GM19395 (cell line): ENCODE data around the gene VARS1.

Source experiments
- ATAC-seq: cut with Tn5 transposase; IDR thresholded peaks from one replicate; pipeline ENCODE4 v1.9.1; 2021; ENCODE audit warnings: mild to moderate bottlenecking, moderate library complexity; ENCODE audit not compliant: unreplicated experiment

The VARS1 gene

DNA sequence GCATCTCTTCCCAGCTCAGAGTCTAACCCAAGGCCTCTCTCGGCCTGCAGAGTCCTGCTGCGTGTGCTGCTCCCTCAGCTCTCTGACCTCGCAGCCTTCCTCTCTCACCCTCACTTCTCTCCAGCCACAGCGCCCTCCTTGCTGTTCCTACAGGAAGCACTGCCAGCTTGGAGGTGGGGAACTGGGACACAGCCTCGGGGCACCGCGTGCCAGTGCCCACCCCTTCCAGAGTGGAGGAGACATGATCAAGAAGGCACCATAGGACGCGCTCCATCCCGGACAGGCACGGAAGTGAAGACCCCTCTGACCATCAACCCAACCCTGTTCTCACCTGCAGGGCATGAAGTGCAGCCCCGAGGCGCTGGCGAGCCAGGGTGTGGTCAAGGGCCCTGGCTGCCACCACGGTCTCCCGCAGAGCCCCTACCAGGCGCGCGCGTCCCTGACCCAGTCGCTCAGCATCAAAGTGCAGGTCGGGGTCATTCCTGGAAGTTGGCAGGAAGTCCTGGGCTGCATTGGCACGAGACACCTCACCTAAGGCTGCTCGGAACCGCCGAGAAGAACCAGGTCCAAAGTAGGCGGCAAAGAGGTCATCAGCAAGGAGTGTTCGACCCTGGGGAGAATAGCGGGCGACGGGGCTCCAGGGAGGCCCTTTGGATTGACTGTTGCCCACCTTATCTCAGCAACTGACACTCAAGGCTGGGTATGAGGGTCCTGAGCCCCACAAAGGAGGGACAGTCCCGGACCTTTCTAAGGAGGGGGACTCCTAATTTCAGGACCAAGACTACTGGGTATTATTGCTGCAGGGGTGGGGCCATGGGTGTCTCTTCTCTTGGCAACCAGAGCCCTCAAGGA is 19.7 kb downstream of the VARS1 start:
- ATAC-seq = no peak

DNA sequence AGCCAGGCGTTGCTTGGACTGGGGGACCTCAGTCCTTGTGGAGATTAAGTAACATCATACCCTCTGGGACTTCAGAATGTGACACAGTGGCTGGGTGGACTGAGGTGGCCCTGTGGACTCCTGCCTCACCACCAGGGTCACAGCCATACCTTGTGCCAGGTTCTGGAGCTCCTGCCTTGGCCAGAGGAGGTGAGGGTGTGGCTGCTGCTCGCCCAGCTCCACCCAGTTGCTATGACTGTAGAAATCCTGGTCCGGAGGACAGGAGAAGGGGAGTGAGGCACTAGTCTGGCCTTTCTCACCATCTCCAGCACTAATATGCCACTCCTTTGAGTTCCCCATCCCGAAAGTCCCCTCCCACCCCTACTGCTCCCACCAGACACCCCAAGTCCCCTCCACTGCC is 20.4 kb downstream of the VARS1 start:
- ATAC-seq = no peak

DNA sequence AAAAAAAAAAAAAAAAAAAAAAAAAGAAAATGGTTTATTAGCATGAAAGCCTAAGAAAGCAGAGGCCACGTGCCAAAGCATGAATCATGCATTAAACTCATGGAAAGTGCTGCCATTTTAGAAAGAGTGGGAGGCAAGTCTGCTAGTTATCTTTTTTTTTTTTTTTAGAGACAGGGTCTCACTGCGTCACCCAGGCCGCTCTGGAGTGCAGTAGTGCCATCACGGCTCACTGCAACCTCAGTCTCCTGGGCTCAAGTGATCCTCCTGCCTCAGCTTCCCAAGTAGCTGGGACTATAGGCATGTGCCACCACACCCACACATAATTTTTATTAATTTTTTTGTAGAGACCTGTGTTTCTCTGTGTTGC is 23.6 kb downstream of the VARS1 start:
- no peak for ATAC-seq

DNA sequence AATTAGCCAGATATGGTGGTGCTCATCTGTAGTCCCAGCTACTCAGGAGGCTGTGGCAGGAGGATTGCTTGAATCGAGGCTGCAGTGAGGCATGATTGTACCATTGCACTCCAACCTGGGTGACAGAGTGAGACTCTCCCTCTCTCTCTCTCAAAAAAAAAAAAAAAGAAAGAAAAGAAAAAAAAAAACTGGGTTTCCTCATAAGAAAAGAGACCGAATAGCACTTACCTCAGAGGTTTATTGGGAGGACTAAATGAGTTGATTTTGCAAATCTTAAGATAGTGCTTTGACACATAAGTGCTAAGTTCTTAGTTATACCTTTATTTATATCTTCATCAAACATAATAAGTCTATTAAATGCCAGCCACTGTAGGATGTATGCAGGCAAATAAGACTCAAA is 24.7 kb downstream of the VARS1 start:
- no peak for ATAC-seq

DNA sequence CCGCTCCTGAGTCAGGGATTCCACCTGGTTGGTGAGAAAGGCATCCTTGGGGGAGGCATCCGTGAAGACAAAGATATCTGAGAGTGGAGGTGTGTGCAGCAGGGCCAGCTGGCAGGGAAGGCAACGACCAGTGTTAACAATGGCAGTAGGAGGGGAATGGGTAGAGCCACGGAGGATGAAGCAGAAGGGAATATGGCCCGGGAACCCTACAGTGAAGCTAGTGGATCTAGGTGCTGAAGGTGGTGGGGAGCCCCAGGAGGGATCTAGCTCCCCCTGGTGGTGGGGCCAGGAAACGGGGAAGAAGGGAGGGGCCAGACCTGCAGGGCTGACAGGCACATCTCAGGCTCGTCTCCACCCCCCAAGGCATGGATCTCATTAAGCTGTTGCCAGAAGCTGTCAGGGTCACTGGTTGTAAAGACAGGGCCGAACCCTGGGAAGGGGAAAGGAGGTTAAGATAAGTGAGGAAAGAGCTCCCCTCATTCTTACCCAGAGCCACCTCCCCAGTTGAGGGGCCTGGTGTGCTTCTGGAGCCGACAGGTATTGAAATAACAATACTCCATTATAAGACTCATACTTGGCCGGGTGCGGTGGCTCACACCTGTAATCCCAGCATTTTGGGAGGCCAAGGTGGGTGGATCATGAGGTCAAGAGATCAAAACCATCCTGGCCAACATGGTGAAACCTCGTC is 25.7 kb downstream of the VARS1 start:
- ATAC-seq = no peak

DNA sequence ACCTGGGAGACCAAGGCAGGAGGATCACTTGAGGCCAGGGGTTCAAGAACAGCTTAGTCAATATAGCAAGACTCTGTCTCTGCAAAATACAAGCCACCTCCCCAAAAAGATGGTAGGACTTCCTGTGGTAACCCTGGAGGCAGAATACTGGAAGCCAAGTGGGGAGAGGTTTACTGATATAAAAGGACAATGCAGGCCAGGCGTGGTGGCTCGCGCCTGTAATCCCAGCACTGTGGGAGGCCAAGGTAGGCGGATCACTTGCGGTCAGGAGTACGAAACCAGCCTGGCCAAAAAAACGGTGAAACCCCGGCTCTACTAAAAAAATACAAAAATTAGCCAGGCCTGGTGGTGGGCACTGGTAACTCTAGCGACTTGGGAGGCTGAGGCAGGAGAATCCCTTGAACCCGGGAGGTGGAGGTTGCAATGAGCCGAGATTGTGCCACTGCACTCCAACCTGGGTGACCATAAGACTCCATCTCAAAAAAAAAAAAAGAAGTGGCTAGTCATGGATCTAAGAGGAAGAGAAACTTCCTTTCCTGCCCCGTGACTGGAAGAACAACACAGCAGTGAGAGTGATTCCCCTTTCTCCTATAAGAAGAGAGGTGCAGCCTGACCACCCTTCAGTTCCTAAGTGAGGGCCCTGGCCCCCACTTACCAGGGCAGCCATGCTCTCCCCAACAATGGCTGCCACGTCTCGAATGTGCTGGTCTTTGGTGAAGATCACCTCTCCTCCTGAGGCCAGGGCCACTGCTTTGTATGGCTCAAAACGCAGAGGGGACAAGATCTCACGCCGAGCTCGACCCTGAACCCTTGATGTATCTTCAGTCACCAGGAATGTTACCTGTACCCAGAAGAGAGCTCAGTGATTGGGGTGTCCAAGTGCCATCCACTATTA is 26.9 kb downstream of the VARS1 start:
- ATAC-seq = no peak

DNA sequence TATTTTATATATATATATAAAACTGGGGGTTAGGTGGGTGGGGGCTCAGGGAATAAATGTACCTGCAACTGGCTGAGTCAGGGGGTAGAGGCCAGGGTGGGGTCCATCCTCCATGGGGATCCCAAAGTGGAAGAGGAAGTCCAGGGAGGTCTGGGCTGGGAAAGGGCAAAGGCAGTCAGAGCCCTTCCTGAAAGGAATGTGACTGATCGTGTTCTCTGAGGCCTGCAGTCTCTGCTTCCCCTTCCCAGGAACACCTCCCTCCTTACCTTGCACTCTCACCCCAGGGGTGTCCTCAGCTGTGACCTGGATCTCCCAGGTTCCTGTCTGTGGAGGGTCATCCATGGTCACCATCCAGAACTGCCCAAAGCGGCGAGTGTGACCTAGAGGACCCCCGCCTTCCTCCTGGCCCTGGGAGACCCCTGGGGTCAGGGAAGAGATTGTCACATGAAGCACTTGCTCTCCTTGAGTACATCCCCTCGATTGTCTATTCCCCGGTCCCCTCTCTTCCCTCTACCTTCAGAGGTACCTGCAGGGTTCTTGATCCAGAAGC is 28.4 kb downstream of the VARS1 start:
- no peak for ATAC-seq

DNA sequence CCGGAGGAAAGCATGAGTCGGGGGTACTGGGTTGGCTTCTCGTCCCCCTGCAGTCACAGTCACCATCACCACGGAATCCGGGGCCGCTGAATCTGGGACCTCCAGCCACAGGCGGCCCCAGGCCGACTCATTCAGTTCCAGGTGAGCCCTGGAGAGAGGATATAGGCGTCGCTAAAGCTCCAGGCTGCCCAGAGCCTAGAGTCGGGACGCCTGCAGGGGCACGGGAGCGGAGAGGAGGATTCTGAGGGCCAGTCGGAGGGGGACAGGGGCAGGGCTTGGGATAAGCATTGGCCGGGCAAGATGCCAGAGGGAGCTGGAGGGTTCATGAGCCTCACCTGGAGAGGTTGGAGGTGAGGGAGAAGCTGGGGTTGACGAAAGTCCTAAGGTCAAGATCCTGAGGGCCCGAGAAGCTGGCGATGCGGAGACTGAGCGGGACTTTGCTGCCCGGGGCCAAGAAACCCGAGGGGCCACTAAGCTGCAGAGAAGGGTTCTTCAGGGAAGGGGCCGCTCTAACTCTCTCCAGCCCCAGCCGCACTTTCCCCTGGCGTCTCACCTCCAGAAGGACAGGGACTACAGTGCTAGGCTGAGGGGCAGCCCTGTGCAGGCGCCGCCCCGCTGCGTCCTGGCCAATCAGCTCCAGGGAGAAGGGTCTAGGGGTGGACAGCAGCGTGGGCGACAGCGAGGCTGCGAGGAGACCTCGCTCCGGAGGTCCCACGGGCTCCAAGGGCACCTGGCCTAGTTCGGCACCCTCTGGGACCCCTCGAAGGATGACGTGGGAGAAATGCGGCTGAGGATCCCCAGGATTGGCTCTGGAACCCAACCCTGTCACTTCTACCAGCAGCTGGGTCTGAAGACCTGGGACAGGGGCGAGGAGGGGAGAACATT is 29.4 kb downstream of the VARS1 start:
- no peak for ATAC-seq

DNA sequence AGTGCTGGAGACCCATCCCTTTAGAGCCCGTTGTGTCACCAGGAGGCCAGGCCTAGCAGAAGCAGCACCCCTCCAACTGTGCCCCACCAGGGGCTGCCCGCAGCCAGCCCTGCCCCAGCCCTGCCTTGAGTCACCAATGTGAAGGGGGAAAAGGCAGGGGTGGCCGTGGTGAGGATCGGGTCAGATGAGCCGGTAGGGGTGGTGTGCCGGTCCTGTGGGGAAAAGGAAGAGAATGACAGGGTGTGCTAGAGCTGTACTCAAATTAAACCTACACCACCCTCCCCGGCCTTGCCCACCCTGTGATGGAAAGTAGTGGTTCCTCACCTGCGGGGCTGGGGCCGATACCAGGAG is 30.0 kb downstream of the VARS1 start:
- no peak for ATAC-seq

DNA sequence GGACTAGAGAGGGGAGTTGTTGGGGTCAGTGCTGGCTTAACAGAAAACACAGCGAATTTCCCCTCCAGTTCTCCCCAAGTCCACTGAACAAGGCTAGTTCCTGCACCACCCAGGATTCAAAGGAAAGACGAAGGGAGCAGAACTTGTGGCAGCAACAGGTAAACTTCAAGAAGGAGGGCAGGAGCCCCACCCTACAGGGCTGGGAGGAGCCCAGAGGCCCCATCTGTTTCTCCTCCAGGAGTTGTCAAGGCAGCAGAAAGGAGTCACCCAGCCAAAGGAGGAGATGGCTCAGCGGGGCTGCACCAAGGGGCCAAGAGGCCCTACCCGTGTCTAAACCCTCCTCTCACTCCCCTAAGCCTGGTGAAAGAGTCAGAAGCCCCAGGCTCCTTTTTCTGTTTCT is 31.4 kb downstream of the VARS1 start:
- ATAC-seq = no peak

DNA sequence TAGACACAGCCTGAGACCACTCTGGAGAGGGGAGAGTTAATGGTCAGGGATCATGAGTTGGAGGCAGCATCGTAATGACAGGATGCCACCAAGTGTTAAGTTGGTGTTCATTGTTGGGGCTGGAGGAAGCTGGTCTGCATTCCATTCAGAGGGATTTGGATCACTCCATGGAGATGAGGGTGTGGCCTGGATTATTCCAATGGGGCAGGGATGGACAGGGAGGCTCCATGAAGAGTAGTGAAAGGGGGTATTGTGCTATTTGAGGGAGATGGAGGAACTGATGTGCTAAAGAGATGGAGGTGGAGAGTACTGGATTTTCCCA is 32.0 kb downstream of the VARS1 start:
- ATAC-seq = no peak

DNA sequence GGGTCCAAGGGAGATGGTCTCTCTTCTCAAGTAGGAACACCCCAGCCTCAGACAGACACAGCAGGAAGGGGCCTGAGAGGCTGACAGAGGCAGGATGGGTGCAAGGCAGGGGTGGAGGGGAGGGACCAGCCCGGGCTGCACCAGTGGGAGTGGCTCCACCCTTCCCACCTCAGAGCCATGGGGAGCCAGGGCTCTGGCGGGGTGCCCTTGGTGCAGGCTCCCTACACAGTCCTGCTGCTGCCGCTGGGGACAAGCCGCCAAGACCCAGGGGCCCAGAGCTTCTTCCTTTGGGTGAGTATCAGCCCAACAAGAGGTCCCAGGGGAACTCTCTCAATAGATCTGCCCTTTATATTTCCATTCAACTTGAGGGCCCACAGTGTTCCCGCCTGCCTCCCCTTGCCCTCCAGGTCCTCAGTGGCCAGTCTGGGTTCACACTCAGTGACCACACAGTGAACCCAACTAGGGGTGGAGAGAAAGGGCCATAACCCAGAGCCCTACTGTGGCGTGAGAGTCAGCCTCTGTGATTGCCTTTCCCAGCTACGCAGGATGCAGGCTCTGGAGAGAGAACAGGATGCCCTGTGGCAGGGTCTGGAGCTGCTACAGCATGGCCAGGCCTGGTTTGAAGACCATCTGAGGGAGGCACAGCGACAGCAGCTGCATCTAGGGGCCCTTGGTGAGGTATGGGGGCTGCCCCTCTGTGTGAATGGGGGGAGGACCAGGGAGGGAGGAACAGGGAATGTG is 32.5 kb downstream of the VARS1 start:
- ATAC-seq = no peak

DNA sequence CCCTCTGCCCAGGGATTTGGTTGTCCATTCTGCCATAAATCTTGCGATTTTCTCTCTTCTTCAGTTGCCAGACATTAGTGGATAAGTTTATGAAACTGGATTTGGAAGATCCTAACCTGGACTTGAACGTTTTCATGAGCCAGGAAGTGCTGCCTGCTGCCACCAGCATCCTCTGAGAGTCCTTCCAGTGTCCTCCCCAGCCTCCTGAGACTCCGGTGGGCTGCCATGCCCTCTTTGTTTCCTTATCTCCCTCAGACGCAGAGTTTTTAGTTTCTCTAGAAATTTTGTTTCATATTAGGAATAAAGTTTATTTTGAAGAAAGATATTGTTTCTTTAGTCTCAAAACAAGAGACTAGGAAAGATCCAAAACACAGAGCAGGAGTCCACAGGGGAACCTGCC is 33.2 kb downstream of the VARS1 start, which contains the start of gene SAPCD1:
SAPCD1 (plus strand) TSS at position 301 of the 400 bp plus-strand sequence. CDS start 399 bp downstream, outside the sequence.
- no peak for ATAC-seq

DNA sequence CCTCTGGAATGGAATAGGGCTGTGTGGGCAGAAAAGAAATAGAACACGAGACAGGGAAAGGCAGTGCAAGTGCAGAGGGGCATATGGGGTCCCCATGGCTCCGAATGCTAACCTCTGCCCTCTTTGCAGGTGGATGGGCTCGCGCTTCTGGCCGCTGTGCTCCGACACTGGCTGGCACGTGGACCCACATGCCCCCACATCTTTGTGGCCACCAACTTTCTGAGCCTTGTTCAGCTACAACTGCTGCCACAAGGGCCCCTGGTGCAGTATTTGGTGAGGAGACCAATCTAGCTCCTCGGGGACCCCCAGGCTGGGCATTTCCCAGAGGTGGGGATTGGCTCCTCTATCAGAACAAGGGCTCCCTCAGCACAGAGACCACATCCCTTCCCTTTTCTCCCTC is 34.2 kb downstream of the VARS1 start:
- ATAC-seq = no peak

DNA sequence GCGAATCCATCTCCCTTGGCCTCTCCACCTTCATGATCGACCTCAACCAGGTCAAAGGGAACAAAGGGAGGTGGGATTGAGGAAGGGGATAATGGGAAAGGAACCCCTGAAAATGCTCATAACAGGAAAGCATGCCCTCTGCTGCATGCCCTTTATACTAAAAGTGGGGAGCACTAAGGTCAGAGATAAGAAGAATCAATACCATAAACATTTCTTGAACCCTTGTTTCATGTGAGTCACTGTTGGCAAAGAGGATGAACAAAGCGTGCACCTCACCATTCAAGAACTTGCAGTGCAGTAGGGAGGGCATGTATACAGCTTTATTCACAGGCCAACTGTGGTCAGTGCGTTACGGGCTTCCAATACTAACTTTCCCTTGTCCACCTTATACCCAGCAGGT is 34.8 kb downstream of the VARS1 start:
- no peak for ATAC-seq

DNA sequence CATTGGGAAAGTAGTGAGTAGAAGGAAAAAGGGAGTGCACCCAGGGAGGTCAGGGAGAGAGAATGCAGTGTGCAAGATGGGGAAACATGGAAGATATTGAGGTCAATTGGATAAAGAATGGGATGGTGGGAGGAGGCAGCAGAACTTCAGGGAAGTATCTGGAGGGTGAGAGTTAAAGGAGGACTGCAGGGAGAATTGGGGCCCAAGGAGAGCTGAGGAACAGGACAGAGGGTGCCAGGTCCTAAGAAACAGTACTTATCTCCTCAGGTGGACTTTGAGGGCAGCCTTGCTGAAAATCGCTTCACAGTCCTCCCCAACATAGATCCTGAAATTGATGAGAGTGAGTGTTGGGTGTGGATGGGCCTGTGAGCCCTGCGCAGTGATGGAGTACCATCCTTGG is 37.3 kb downstream of the VARS1 start:
- no peak for ATAC-seq

DNA sequence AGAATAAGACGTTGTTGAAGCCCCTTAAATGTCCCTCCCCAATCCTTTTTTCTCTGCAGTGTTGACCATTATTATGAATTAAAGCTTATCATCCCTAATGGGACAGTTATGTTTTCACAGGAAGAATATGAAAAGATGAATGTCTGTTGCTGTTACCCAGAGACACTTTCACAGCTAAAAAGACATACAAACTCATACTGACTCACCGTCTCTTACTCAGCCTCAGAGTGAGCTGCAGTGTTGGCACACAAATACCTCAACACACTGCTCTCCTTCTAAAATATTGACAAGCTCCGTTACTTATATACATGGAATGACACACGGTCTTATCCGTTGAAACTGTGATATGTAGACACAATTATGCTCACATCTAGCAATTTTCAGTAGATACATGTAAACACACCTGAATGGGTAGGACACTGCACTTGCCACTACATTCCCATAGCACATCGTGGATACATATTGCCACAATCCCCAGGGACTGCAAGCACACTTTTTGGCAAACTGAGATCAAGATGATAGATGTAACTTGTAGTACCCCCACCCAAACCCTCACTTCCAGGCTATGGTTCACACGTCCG is 42.7 kb downstream of the VARS1 start:
- ATAC-seq = no peak

DNA sequence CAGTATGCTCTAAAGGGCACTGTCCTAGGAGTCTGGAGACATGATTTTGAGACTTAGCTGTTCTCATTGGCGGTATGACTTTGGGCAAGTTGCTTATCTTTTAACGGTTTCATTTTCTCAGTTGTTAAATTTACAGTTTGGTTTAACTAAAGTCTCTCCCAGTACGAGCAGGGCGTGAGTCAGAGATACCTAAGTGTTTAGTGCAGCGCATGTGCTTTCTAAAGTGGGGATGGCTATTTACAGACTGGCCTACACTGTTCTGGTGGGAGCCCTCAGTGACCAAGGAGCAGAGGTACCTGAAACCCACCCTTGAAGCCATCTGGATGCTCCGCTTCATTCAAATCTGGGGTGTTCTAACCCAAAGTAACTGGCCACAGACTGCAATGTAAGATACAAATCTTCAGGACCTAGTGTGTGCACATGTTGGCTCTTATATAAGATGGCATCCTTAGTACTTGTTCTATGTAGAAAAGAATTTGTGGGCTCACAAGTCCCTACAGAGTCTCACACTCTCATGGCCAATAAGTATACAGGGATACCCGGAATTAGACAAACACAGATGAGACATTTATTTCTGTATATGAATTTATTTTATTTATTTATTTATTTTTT is 45.0 kb downstream of the VARS1 start:
- no peak for ATAC-seq
